Activated T-helper 1 cell treated with anti-CD3 and anti-CD28 coated beads, Interleukin-12 subunit alpha, Interleukin-12 subunit beta, Interleukin-2, Interleukin-4 antibody, amounts not matched to agents 30 ng/mL and 10 ng/mL and 1 ng/mL, durations not matched to agents 14 hours and 24 hours and 36 hours (primary cell): ENCODE measurements around the gene NPNT. TPM values are rescaled to one million over a fixed set of nuclear protein-coding genes. Genes with fewer than 3 reads are reported as not detected.
"Not testable (repeated sequence)": the region's sequence is repeated elsewhere in the genome, so short reads cannot be mapped to it uniquely, and the experiment has no call there.

Experiments
- DNase-seq: peaks from one replicate; pipeline ENCODE4 v3.0.0; 2021; ENCODE audit warnings: low spot score
- H3K27ac Mint-ChIP-seq: one replicate; pipeline ENCODE4 v1.8.0; 2021; ENCODE audit warnings: mild to moderate bottlenecking, mixed read lengths
- H3K27me3 Mint-ChIP-seq: one replicate; pipeline ENCODE4 v1.8.0; 2022; ENCODE audit warnings: mild to moderate bottlenecking, moderate library complexity, mixed read lengths; ENCODE audit not compliant: insufficient read depth
- H3K36me3 Mint-ChIP-seq: one replicate; pipeline ENCODE4 v1.8.0; 2021; ENCODE audit warnings: low read depth, mixed read lengths
- H3K4me1 Mint-ChIP-seq: one replicate; pipeline ENCODE4 v1.8.0; 2021; ENCODE audit warnings: low read depth, mixed read lengths
- H3K4me3 Mint-ChIP-seq: one replicate; pipeline ENCODE4 v1.8.0; 2021; ENCODE audit warnings: mild to moderate bottlenecking, moderate library complexity, mixed read lengths
- H3K9me3 Mint-ChIP-seq: one replicate; pipeline ENCODE4 v1.8.0; 2021; ENCODE audit warnings: mixed read lengths
- intact Hi-C: fragments of 100-400 bp; cut with micrococcal nuclease; formaldehyde crosslinking; loops from one replicate; pipeline ENCODE4 v1.15.1; 2024
- total RNA-seq: library from RNA; stranded (reverse); gene quantifications from 2 replicates; pipeline ENCODE4 v1.2.3, GENCODE V29; 2022

NPNT gene
- 0.17 TPM in 1 of 2 replicates, not detected in the other for total RNA-seq

GRCh38 chr4:105894660-105895582, at the start of gene NPNT:
Gene NPNT (plus strand): TSS chr4:105895471. CDS start chr4:105895653, 182 bp downstream.
- no peaks in the 10 kb centered on the region for H3K36me3 Mint-ChIP-seq
- H3K4me1 Mint-ChIP-seq: no peaks in the 10 kb centered on the region
- intact Hi-C loops: loop anchor here (10.0 kb wide), 1 partner anchor 190 kb away; the partner anchor contains the start of genes GSTCD and INTS12
- DNase-seq: no peak
- H3K27ac Mint-ChIP-seq: peak within 1 kb of the TSS; percentile 61
- no peaks in the 10 kb centered on the region for H3K9me3 Mint-ChIP-seq
- peak within 1 kb of the TSS; percentile 73 for H3K4me3 Mint-ChIP-seq
- peaks cover 55% of the 10 kb centered on the region for H3K27me3 Mint-ChIP-seq

- H3K27ac Mint-ChIP-seq: no peak overlapping the region
- H3K36me3 Mint-ChIP-seq: peaks cover 2% of the 10 kb centered on the region
- intact Hi-C loops: no loop called here
- no peaks in the 10 kb centered on the region for H3K27me3 Mint-ChIP-seq
- no peak for DNase-seq
- H3K4me3 Mint-ChIP-seq: no peak overlapping the region
- no peaks in the 10 kb centered on the region for H3K4me1 Mint-ChIP-seq
- H3K9me3 Mint-ChIP-seq: no peaks in the 10 kb centered on the region
Observed at GRCh38 chr4:105845559-105845958, 49.7 kb upstream of the NPNT start.

- H3K27ac Mint-ChIP-seq, H3K27me3 Mint-ChIP-seq, H3K4me1 Mint-ChIP-seq, H3K4me3 Mint-ChIP-seq, DNase-seq, H3K9me3 Mint-ChIP-seq, H3K36me3 Mint-ChIP-seq, intact Hi-C loops: not testable (repeated sequence)
Observed at GRCh38 chr4:105848359-105848758, 46.9 kb upstream of the NPNT start.

- Mint-ChIP-seq H3K4me1 (no peaks in the 10 kb centered on the region), H3K27me3 (no peaks in the 10 kb centered on the region), H3K27ac (no peak overlapping the region), H3K9me3 (peaks cover 5% of the 10 kb centered on the region), H3K4me3 (no peak overlapping the region), H3K36me3 (no peaks in the 10 kb centered on the region)
- intact Hi-C loops: no loop called here
- DNase-seq: no peak
Observed at GRCh38 chr4:105851196-105851595, 44.1 kb upstream of the NPNT start.

GRCh38 chr4:105852230-105852629, 43.0 kb upstream of the NPNT start:
- H3K4me3 Mint-ChIP-seq, H3K27me3 Mint-ChIP-seq: not testable (repeated sequence)

GRCh38 chr4:105858466-105859040, 36.7 kb upstream of the NPNT start:
- H3K27me3 Mint-ChIP-seq: no peaks in the 10 kb centered on the region
- no peaks in the 10 kb centered on the region for H3K4me1 Mint-ChIP-seq
- H3K4me3 Mint-ChIP-seq: no peak overlapping the region
- DNase-seq: no peak
- intact Hi-C loops: no loop called here
- no peak overlapping the region for H3K27ac Mint-ChIP-seq
- H3K36me3 Mint-ChIP-seq: no peaks in the 10 kb centered on the region
- H3K9me3 Mint-ChIP-seq: peaks cover 24% of the 10 kb centered on the region

More at GRCh38 chr4:105852230-105852629, 43.0 kb upstream of the NPNT start:
- H3K27ac Mint-ChIP-seq, H3K36me3 Mint-ChIP-seq, H3K4me1 Mint-ChIP-seq, H3K9me3 Mint-ChIP-seq, DNase-seq, intact Hi-C loops: not testable (repeated sequence)

- Mint-ChIP-seq H3K36me3 (no peaks in the 10 kb centered on the region), H3K4me1 (no peaks in the 10 kb centered on the region), H3K27ac (no peak overlapping the region), H3K9me3 (peaks cover 19% of the 10 kb centered on the region), H3K27me3 (no peaks in the 10 kb centered on the region), H3K4me3 (no peak overlapping the region)
- no peak for DNase-seq
- intact Hi-C loops: no loop called here
Observed at GRCh38 chr4:105859233-105859632, 36.0 kb upstream of the NPNT start.

GRCh38 chr4:105870963-105871362, 24.3 kb upstream of the NPNT start:
- no peaks in the 10 kb centered on the region for H3K9me3 Mint-ChIP-seq
- DNase-seq: no peak
- no peaks in the 10 kb centered on the region for H3K27me3 Mint-ChIP-seq
- no peaks in the 10 kb centered on the region for H3K36me3 Mint-ChIP-seq
- no peak overlapping the region for H3K4me3 Mint-ChIP-seq
- H3K27ac Mint-ChIP-seq: no peak overlapping the region
- intact Hi-C loops: no loop called here
- H3K4me1 Mint-ChIP-seq: no peaks in the 10 kb centered on the region

GRCh38 chr4:105871997-105872396, 23.3 kb upstream of the NPNT start:
- intact Hi-C loops: no loop called here
- Mint-ChIP-seq H3K9me3 (no peaks in the 10 kb centered on the region), H3K27ac (no peak overlapping the region), H3K27me3 (no peaks in the 10 kb centered on the region), H3K36me3 (no peaks in the 10 kb centered on the region), H3K4me1 (no peaks in the 10 kb centered on the region), H3K4me3 (no peak overlapping the region)
- no peak for DNase-seq

GRCh38 chr4:105875233-105875632, 20.0 kb upstream of the NPNT start:
- intact Hi-C loops: no loop called here

GRCh38 chr4:105878668-105879067, 16.6 kb upstream of the NPNT start:
- no peaks in the 10 kb centered on the region for H3K27me3 Mint-ChIP-seq
- H3K4me3 Mint-ChIP-seq: no peak overlapping the region
- H3K27ac Mint-ChIP-seq: no peak overlapping the region
- no peaks in the 10 kb centered on the region for H3K9me3 Mint-ChIP-seq
- DNase-seq: no peak
- no peaks in the 10 kb centered on the region for H3K4me1 Mint-ChIP-seq
- intact Hi-C loops: no loop called here
- no peaks in the 10 kb centered on the region for H3K36me3 Mint-ChIP-seq

More at GRCh38 chr4:105875233-105875632, 20.0 kb upstream of the NPNT start:
- no peak for DNase-seq
- no peaks in the 10 kb centered on the region for H3K36me3 Mint-ChIP-seq
- no peak overlapping the region for H3K4me3 Mint-ChIP-seq
- no peaks in the 10 kb centered on the region for H3K27me3 Mint-ChIP-seq
- no peaks in the 10 kb centered on the region for H3K4me1 Mint-ChIP-seq
- no peak overlapping the region for H3K27ac Mint-ChIP-seq
- no peaks in the 10 kb centered on the region for H3K9me3 Mint-ChIP-seq

GRCh38 chr4:105887508-105887907, 7.8 kb upstream of the NPNT start:
- DNase-seq: no peak
- intact Hi-C loops: no loop called here
- Mint-ChIP-seq H3K9me3 (no peaks in the 10 kb centered on the region), H3K36me3 (no peaks in the 10 kb centered on the region), H3K27ac (no peak overlapping the region), H3K27me3 (peaks cover 3% of the 10 kb centered on the region), H3K4me3 (no peak overlapping the region), H3K4me1 (no peaks in the 10 kb centered on the region)
